GM18909 (cell line): Measurements from ENCODE around the gene DNAJC28.
A peak's percentile ranks its signal among the peaks of the same experiment; 100 is the strongest.
"Not testable (repeated sequence)": the region's sequence is repeated elsewhere in the genome, so short reads cannot be mapped to it uniquely, and the experiment has no call there.

Experiments
- ATAC-seq: cut with Tn5 transposase; IDR thresholded peaks from one replicate; pipeline ENCODE4 v1.9.1; 2021; ENCODE audit warnings: mild to moderate bottlenecking; ENCODE audit not compliant: unreplicated experiment, poor library complexity

DNAJC28 gene

GRCh38 chr21:33481314-33481943, 10.1 kb downstream of the DNAJC28 start:
- ATAC-seq: no peak

GRCh38 chr21:33480481-33481103, 10.9 kb downstream of the DNAJC28 start:
- ATAC-seq: no peak

GRCh38 chr21:33479679-33480480, 11.6 kb downstream of the DNAJC28 start, which contains the start of gene TMEM50B:
TMEM50B (minus strand) TSS chr21:33479974; CDS start chr21:33468885, 11,089 bp downstream.
- peak; percentile 90 for ATAC-seq

- peak; percentile 23 for ATAC-seq
Measured at GRCh38 chr21:33478935-33479678, 12.4 kb downstream of the DNAJC28 start.

GRCh38 chr21:33478182-33478581, 13.3 kb downstream of the DNAJC28 start:
- ATAC-seq: no peak

- ATAC-seq: no peak
Measured at GRCh38 chr21:33477066-33477465, 14.4 kb downstream of the DNAJC28 start.

- ATAC-seq: no peak
Measured at GRCh38 chr21:33473344-33473743, 18.2 kb downstream of the DNAJC28 start.

GRCh38 chr21:33470701-33471100, 20.8 kb downstream of the DNAJC28 start:
- ATAC-seq: no peak

GRCh38 chr21:33469183-33469582, 22.3 kb downstream of the DNAJC28 start:
- ATAC-seq: not testable (repeated sequence)

- ATAC-seq: no peak
Measured at GRCh38 chr21:33461538-33462250, 29.8 kb downstream of the DNAJC28 start.

- no peak for ATAC-seq
Measured at GRCh38 chr21:33458861-33459260, 32.7 kb downstream of the DNAJC28 start.

- no peak for ATAC-seq
Measured at GRCh38 chr21:33455686-33456446, 35.6 kb downstream of the DNAJC28 start.

- ATAC-seq: no peak
Measured at GRCh38 chr21:33452362-33452761, 39.2 kb downstream of the DNAJC28 start.

- no peak for ATAC-seq
Measured at GRCh38 chr21:33451634-33452071, 39.9 kb downstream of the DNAJC28 start.

GRCh38 chr21:33449616-33450015, 41.9 kb downstream of the DNAJC28 start:
- no peak for ATAC-seq

GRCh38 chr21:33446620-33447019, 44.9 kb downstream of the DNAJC28 start:
- not testable (repeated sequence) for ATAC-seq

GRCh38 chr21:33444499-33444898, 47.0 kb downstream of the DNAJC28 start:
- ATAC-seq: no peak

- no peak for ATAC-seq
Measured at GRCh38 chr21:33443194-33443593, 48.3 kb downstream of the DNAJC28 start.
